Measurements from ENCODE around the gene ANKRD33B.

DNA sequence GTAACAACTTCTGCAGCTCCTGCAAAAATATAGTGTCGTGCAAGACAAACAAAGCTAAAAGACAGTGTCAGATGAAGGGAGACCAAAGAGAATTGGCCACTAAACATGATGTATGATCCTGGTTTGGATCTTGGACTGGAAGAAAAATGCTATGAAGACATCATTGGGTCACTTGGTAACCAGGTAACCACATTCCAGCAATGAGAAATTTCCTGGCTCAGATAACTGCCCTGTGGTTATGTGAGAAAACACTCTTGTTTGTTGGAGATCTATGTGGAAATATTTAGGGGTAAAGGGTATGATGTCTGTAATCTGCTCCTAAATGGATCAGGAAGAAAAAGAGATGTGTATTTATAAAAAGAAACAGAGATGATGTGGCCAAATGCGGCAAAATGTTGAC lies 45.5 kb upstream of the ANKRD33B start:
- TF ChIP-seq EZH2 (IDR thresholded peaks at IDR 0.05; ENCODE audit: insufficient read depth, poor library complexity, severe bottlenecking): no peak
- TF ChIP-seq EZH2phosphoT487 (IDR thresholded peaks at IDR 0.05; ENCODE audit: insufficient read depth, low read depth): no peak
